GM12892 (cell line): Measurements from ENCODE around the gene WSCD1.

Experiments used
- POLR2A ChIP-seq: IDR thresholded peaks from 2 replicates; pipeline ENCODE4 v1.6.1; 2011; ENCODE audit warnings: low read depth, low read length, control low read depth
- POLR2AphosphoS5 ChIP-seq: IDR thresholded peaks from 2 replicates; pipeline ENCODE4 v1.6.1; 2011; ENCODE audit warnings: low read depth, low read length, control low read depth

DNA sequence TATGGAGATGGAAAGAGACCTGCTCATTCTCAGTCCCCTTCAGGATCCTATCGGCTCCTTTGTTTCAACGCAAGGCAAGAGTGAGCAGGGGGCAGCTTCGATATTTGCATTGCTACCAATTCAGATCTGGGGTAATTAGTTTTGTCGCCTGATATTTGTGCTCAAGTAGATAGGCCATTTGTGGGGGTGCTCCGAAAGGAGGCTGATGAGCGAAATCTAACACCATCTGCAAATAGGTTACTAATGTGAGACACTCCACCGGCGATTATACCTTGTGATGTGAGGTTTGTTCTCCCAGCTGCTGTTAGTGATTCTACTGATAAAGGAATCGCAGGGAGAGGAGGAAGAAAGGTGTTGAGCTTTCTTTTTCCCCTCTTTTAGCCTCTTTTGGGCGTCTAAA is 31.5 kb downstream of the WSCD1 start:
- TF ChIP-seq POLR2A (no peak), POLR2AphosphoS5 (no peak)
